ENCODE results near the gene SMG7.

SMG7 gene

GRCh38 chr1:183562701-183563100 is 90.4 kb downstream of the SMG7 start:
- DNase-seq (ENCODE audit: low read depth in 2 of 2) = no peak

DNA sequence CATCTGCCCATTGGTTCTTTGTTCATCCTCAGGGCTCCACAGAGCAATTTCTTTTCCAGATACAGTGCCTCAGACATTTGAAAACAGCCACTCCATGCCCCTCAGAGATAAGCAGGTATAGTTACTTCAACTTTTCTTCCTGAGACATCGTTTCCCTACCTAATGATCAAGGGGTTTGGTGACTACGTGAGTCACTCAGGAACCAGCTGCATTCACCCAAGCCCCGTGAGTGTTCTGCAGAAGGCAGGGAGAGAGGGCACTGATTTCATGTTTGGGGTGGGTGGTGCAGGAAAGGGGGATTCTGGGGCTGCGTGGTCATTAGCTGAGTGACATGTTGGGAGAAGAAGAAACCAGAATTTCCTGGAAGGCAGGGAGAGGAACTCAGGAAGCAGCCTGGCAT is 93.0 kb downstream of the SMG7 start:
- DNase-seq (ENCODE audit: low read depth in 2 of 2) = no peak

- DNase-seq (ENCODE audit: low read depth in 2 of 2) = no peak
These were observed 93.7 kb downstream of the SMG7 start for GRCh38 chr1:183566026-183566425.

DNA sequence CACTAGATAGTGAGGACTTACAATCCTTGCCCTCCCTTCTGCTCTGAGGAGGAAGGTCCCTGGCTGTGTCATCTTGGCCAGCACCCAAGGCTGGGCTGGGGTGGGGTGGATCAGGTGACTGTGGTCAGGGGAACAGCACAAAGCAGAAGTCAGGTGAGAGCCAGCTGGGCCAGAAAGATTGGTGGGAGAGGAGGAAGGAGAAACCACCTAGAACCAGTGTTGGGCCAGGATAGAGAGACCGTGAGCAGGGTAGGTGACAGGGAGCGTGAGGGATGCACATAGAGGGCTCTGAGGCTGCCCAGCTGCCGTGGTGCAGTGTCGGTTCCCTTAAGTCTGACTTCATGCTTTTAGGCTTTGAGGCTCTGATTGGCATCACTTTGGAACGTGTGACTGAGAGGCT is 95.3 kb downstream of the SMG7 start:
- DNase-seq (ENCODE audit: low read depth in 2 of 2) = no peak

DNA sequence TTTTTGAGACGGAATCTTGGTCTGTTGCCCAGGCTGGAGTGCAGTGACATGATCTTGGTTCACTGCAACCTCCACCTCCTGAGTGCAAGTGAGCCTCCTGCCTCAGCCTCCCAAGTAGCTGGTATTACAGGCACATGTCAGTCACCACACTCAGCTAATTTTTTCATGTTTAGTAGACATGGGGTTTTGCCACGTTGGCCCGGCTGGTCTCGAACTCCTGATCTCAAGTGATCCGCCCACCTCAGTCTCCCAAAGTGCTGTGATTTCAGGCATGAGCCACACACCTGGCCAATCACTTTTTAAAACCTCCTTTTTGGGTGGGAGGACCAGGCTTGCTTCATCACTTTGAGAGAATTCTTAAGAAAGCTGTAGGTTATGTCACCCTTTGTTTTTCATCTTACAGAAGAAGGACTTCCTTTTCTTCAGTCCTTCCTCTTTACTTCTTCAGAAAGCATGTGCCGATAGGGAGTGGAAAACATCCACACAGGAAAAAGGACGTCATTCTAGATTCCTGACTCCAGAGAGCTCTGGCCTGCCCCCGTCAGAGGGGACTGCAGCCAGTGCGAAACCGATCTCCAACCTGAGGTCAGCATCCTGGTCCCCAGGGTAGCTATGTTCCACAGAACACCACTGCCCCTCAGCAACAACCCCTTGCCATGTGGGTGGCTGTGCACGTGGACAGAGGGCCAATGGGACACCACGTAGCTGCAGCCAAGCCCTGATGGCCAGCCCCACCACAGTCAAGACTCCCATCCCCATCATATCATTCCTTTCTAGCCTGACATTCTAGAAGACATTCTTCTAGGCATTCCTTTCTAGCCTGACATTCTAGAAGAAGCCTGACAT is 96.1 kb downstream of the SMG7 start:
- DNase-seq (ENCODE audit: low read depth in 2 of 2) = no peak

- DNase-seq (ENCODE audit: low read depth in 2 of 2) = no peak
These were observed 96.8 kb downstream of the SMG7 start for GRCh38 chr1:183569141-183569540.

DNA sequence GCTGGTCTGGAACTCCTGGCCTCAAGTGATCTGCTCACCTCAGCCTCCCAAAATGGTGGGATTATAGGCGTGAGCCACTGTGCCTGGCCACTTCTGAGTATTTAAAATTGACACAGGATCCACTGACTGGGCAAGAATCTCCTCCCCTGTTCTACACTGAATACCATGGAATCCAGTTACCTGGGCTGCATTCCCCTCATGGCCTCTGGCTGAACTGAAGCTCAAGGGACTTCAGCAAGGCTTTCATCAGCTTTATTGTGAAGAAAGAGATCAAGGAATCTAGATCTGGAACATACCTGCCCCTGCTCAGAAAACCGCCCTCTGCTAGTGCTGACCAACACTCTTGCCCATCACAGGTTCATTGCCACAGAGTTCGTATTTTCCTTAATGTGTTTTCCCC is 97.5 kb downstream of the SMG7 start:
- no peak for DNase-seq (ENCODE audit: low read depth in 2 of 2)

GRCh38 chr1:183570451-183570850 is 98.2 kb downstream of the SMG7 start:
- DNase-seq (ENCODE audit: low read depth in 2 of 2) = no peak

GRCh38 chr1:183571678-183572268 is 99.5 kb downstream of the SMG7 start:
- no peak for DNase-seq (ENCODE audit: low read depth in 2 of 2)

GRCh38 chr1:183572721-183573120 is 100.4 kb downstream of the SMG7 start:
- DNase-seq (ENCODE audit: low read depth in 2 of 2) = no peak

DNA sequence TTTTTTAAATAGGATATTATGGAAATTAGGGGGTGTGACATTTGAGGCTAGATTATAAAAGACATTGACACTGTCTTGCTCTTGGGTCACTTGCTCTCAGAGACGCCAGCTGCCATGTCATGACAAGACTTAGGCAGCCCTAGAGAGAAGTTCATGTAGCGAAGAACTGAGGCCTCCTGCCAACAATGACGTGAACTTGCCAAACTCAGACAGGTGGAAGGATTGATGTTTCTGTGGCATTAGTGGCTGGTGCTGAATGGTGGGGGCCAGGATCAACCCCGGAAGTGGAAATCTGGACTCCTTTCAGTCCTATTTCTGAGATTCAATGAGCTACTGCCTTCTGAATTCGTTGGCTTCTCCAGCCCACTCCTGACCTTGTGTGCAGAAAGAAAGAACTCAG is 103.3 kb downstream of the SMG7 start:
- no peak for DNase-seq (ENCODE audit: low read depth in 2 of 2)

DNA sequence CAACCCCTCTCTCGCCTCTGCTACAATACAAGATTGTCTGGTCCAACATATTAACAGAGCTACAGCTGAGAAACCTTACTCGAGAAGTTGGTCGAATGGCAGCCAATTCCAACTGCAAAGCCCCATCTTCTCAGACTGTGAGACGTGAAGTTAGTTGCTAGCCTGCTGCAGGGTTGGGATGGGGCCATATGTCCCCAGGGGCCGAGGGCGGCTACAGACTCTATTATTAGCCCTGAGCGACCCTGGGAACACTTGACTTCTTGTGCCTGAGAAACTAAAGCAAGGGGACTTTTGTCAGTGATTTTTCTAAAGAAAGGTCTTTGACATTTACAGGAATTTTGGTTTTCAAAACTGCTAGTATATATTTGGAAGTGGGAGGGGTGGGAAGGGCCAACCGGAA is 104.2 kb downstream of the SMG7 start:
- no peak for DNase-seq (ENCODE audit: low read depth in 2 of 2)

DNA sequence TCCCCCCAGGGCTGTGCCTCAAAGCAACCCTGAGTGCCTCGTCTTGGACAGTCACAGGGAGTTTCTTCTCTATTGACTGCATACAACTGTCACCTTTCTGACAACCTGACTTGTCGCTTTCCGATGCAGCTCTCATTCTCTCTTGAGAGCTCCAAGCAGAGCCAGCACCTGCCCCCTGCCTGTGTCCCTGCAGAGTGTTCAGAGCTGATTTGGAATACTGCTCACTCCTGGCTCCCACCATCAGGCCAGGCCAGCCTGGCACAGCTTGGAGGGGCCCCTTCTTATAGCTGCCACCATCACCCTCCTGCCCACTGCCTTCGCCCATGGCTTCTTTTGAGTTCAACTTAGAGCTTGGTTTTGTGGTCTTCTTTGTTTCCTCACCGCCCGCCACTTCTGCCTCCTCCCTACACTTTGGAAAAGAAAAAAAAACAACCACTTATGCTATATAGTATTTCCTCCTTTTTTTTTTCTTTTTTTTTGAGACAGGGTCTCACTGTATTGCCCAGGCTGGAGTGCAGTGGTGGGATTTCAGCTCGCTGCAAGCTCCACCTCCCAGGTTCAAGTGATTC is 105.7 kb downstream of the SMG7 start:
- DNase-seq (ENCODE audit: low read depth in 2 of 2) = no peak

DNA sequence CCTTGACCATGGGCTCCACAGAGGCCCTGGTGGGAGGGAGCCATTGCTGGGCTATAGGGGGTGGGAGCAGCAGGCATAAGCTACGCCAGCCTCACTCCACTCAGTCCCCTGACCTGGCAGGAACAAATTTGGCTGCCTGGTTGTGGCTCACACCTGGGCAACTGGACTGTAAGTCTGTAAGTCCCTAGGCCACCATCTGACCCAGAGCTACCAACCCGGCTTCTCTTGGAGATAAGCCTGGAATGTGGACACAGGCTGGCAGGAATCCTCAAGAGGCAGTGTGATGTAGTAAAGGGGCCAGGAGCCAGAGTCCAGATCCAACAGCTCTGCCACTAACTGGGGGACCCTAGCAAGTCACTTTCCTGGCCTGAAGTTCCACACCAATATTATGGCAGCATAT is 106.6 kb downstream of the SMG7 start:
- DNase-seq (ENCODE audit: low read depth in 2 of 2) = no peak

- no peak for DNase-seq (ENCODE audit: low read depth in 2 of 2)
These were observed 108.0 kb downstream of the SMG7 start for GRCh38 chr1:183580281-183580682.

- no peak for DNase-seq (ENCODE audit: low read depth in 2 of 2)
These were observed 109.9 kb downstream of the SMG7 start for GRCh38 chr1:183582021-183582713.

GRCh38 chr1:183583466-183583865 is 111.2 kb downstream of the SMG7 start:
- no peak for DNase-seq (ENCODE audit: low read depth in 2 of 2)

GRCh38 chr1:183584147-183584546 is 111.8 kb downstream of the SMG7 start:
- DNase-seq (ENCODE audit: low read depth in 2 of 2) = no peak

DNA sequence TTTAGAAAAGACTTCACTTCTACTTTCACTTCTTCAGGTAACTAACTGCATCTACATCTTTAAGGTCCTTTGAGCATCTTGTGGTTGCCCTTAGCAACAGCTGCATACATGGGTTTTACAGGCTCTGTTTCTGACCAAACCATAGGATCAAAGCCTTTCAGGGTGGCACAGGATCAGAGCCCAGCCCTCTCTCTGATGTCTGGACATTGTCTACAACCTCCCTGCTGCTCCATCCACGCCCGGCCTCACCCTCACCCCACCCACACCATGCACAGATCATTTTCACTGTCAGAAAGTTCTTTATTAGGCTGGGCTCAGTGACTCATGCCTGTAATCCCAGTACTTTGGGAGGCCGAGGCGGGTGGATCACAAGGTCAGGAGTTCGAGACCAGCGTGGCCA is 112.7 kb downstream of the SMG7 start:
- DNase-seq (ENCODE audit: low read depth in 2 of 2) = no peak

GRCh38 chr1:183586455-183586854 is 114.2 kb downstream of the SMG7 start:
- DNase-seq (ENCODE audit: low read depth in 2 of 2) = no peak

DNA sequence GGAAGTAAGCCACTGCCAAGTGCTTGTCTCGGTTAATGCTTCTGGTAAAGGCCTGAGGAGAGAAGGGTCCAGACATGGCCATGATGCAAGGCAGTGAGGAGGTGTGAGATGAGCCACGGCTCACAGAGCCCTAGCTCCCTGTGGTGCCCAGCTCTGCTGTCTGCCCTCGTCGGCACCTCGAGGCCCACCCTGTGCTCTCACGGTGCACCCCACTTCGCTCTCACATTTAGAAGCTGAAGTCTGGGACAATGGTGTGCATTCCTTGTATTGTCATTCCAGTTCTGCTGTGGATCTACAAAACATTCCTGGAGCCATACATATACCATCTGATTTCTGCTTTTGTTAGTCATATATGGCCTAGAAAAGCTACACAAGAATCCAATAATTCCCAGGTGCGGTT is 114.6 kb downstream of the SMG7 start:
- no peak for DNase-seq (ENCODE audit: low read depth in 2 of 2)

- no peak for DNase-seq (ENCODE audit: low read depth in 2 of 2)
These were observed 116.5 kb downstream of the SMG7 start for GRCh38 chr1:183588827-183589226.

DNA sequence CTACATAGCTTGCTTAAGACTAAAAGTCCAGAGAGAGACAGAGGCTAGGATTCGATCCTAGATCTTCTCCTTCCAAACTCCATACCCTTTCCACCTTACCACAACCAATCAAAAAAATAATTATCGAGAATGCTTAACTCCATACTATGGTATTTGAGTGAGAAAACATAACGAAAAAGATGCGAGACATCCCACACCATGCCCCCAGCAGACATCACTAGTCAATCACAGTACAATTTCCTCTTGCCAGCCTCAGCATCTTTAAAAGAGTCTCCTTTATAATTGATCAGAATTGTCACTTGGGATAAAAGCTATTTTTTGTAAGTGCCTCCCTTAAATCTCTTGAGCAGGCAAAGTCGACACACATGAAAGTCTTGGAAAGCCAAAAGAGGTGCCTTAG is 117.1 kb downstream of the SMG7 start:
- DNase-seq (ENCODE audit: low read depth in 2 of 2) = no peak
